HCT116 (cell line): Measurements from ENCODE around the gene CPT1B. TPM values are rescaled to one million over a fixed set of nuclear protein-coding genes. Genes with fewer than 3 reads are reported as not detected.

Experiments used
- ATAC-seq: fragments of 200-7000 bp; cut with Tn5 transposase; 2 replicates; pipeline ENCODE4 v1.9.1; 2020; ENCODE audit warnings: mild to moderate bottlenecking, moderate library complexity
- BruUV-seq: library from RNA; stranded (reverse); fragments of 400-500 nt; replicated peaks from 2 replicates; lab custom pipeline; 2021; lab: Mats Ljungman, UMichigan
- CTCF ChIA-PET: fragments of 300-600 bp; sonication (Branson Sonifier 250); formaldehyde crosslinking; loops from one replicate; lab custom pipeline; 2021; ENCODE audit warnings: antibody characterized with exemption; lab: Charles Lee
- POLR2A ChIA-PET: fragments of 300-600, 350-600 bp; sonication (Branson Sonifier 250); formaldehyde crosslinking; loops from one replicate; lab custom pipeline; 2021; ENCODE audit warnings: antibody characterized with exemption; lab: Charles Lee
- RAD21 ChIA-PET, 2 experiments: fragments of 300-600 bp; sonication (Branson Sonifier 250); formaldehyde crosslinking; loops; one replicate each; lab custom pipeline; 2023; ENCODE audit warnings: low total read pairs in 2 of 2; ENCODE audit not compliant: uncharacterized antibody in 2 of 2, unreplicated experiment in 2 of 2, low non-redundant PET in 1 of 2; lab: Charles Lee
- DNase-seq: peaks from one replicate; pipeline ENCODE4 v3.0.0-alpha.2; 2010; ENCODE audit warnings: low read depth, low spot score
- H2AFZ ChIP-seq: fragments of 200-600 bp; shearing (Covaris generic), sonication (generic); 2 replicates; pipeline ENCODE4 v1.6.1; 2017; ENCODE audit warnings: low read depth, mixed run types, mixed read lengths, antibody characterized with exemption, low read length; ENCODE audit not compliant: poor library complexity, severe bottlenecking
- H3K27ac ChIP-seq: 2 replicates; pipeline ENCODE4 v1.5.1; 2012; ENCODE audit warnings: low read depth, low read length
- H3K27me3 ChIP-seq: fragments of 200-600 bp; sonication (generic); 2 replicates; pipeline ENCODE4 v1.6.1; 2016; ENCODE audit warnings: mixed run types, low read length, mixed read lengths; ENCODE audit not compliant: insufficient read depth
- H3K36me3 ChIP-seq, 2 experiments: fragments of 200-500 bp in 1 of 2; fragments of 200-600 bp in 1 of 2; sonication (Bioruptor generic) in 1 of 2; sonication (generic) in 1 of 2; 2 replicates each; pipeline versions ENCODE4 v1.5.1 to v1.6.1; 2014 to 2016; ENCODE audit warnings: low read length in 2 of 2, inconsistent platforms in 1 of 2, mixed read lengths in 1 of 2, mixed run types in 1 of 2; ENCODE audit not compliant: insufficient read depth in 2 of 2, control insufficient read depth in 1 of 2
- H3K4me1 ChIP-seq, 2 experiments: fragments of 200-600 bp in 1 of 2; sonication (generic) in 1 of 2; 2 replicates each; pipeline versions ENCODE4 v1.5.1 to v1.6.1; 2012 to 2017; ENCODE audit warnings: low read length in 2 of 2, inconsistent platforms in 1 of 2, mild to moderate bottlenecking in 1 of 2, mixed read lengths in 1 of 2, mixed run types in 1 of 2, moderate library complexity in 1 of 2; ENCODE audit not compliant: insufficient read depth in 2 of 2, control insufficient read depth in 1 of 2
- H3K4me2 ChIP-seq: fragments of 200-600 bp; sonication (generic); 2 replicates; pipeline ENCODE4 v1.6.1; 2017; ENCODE audit warnings: mixed run types, low read length, mixed read lengths
- H3K4me3 ChIP-seq, 2 experiments: fragments of 200-600 bp in 1 of 2; sonication (generic) in 1 of 2; replicated peaks in 1 of 2; 2 replicates each; pipeline ENCODE4 v1.5.1; 2011 to 2016; ENCODE audit warnings: low read length in 2 of 2, control low read depth in 1 of 2, low read depth in 1 of 2, mild to moderate bottlenecking in 1 of 2, mixed read lengths in 1 of 2, mixed run types in 1 of 2
- H3K79me2 ChIP-seq: fragments of 200-600 bp; sonication (generic); 2 replicates; pipeline ENCODE4 v1.6.1; 2017; ENCODE audit warnings: mild to moderate bottlenecking, mixed run types, low read length, moderate library complexity, mixed read lengths; ENCODE audit not compliant: insufficient read depth
- H3K9ac ChIP-seq: fragments of 200-600 bp; sonication (generic); 2 replicates; pipeline ENCODE4 v1.6.1; 2016; ENCODE audit warnings: low read length, mixed read lengths
- H3K9me2 ChIP-seq: fragments of 200-600 bp; sonication (generic), shearing (Covaris generic); 2 replicates; pipeline ENCODE4 v1.6.1; 2017; ENCODE audit warnings: mixed run types, mild to moderate bottlenecking, moderate library complexity; ENCODE audit not compliant: insufficient read depth
- H3K9me3 ChIP-seq, 2 experiments: fragments of 200-500 bp in 1 of 2; fragments of 200-600 bp in 1 of 2; sonication (Bioruptor generic) in 1 of 2; sonication (generic) in 1 of 2; 2 replicates each; pipeline ENCODE4 v1.6.1; 2014 to 2017; ENCODE audit warnings: low read length in 2 of 2, mixed read lengths in 2 of 2, inconsistent platforms in 1 of 2, low read depth in 1 of 2, mild to moderate bottlenecking in 1 of 2, mixed run types in 1 of 2, moderate library complexity in 1 of 2; ENCODE audit not compliant: control insufficient read depth in 1 of 2, insufficient read depth in 1 of 2
- H4K20me1 ChIP-seq: fragments of 200-600 bp; sonication (generic), shearing (Covaris generic); 2 replicates; pipeline ENCODE4 v1.6.1; 2017; ENCODE audit warnings: mixed run types, mild to moderate bottlenecking, moderate library complexity; ENCODE audit not compliant: insufficient read depth
- EGR1 ChIP-seq: IDR thresholded peaks from 2 replicates; pipeline ENCODE4 v1.6.1; 2012; ENCODE audit warnings: low read depth
- EZH2phosphoT487 ChIP-seq: fragments of 200-600 bp; IDR thresholded peaks from 2 replicates; pipeline ENCODE4 v1.6.1; 2018; ENCODE audit warnings: antibody characterized with exemption, borderline replicate concordance
- JUND ChIP-seq: IDR thresholded peaks from 2 replicates; pipeline ENCODE4 v1.6.1; 2012
- POLR2A ChIP-seq: IDR thresholded peaks from 2 replicates; pipeline ENCODE4 v1.7.0; 2011; ENCODE audit warnings: borderline replicate concordance; ENCODE audit not compliant: insufficient read depth, insufficient read length; ENCODE audit errors: extremely low read depth
- POLR2AphosphoS5 ChIP-seq: IDR thresholded peaks from 2 replicates; pipeline ENCODE4 v1.6.1; 2011; ENCODE audit warnings: mild to moderate bottlenecking, low read depth, low read length, moderate library complexity
- RAD21 ChIP-seq: IDR thresholded peaks from 2 replicates; pipeline ENCODE4 v1.6.1; 2012; ENCODE audit warnings: low read depth, mild to moderate bottlenecking
- SRF ChIP-seq: IDR thresholded peaks from 2 replicates; pipeline ENCODE4 v1.6.1; 2012; ENCODE audit warnings: low read depth
- TCF7L2 ChIP-seq: IDR thresholded peaks from 2 replicates; pipeline ENCODE4 v1.7.0; 2011; ENCODE audit warnings: borderline replicate concordance, inconsistent platforms; ENCODE audit not compliant: insufficient read depth, insufficient read length; ENCODE audit errors: extremely low read depth
- ZBTB33 ChIP-seq: IDR thresholded peaks from 2 replicates; pipeline ENCODE4 v1.6.1; 2011; ENCODE audit warnings: mild to moderate bottlenecking, low read length, moderate library complexity; ENCODE audit not compliant: insufficient replicate concordance; ENCODE audit errors: extremely low read depth
- intact Hi-C: fragments of 100-400 bp; cut with micrococcal nuclease; formaldehyde crosslinking; loops from 2 replicates; pipeline ENCODE4 v1.10.0; 2022
- total RNA-seq: library from RNA; stranded (reverse); gene quantifications from one replicate; pipeline ENCODE4 v1.2.1, GENCODE V29; 2021; ENCODE audit not compliant: unreplicated experiment

The CPT1B gene
- total RNA-seq, 1 experiment from 2014 or later = 35.1 TPM

- Histone ChIP-seq H2AFZ (no peak overlapping the region), H3K79me2 (no peaks in the 10 kb centered on the region), H3K27me3 (peaks cover 6% of the 10 kb centered on the region; the same call in 1 of the 2 replicates), H3K4me2 (no peak overlapping the region), H3K27ac (no peak overlapping the region), H3K4me1 (peaks cover 12 to 54% of the 10 kb centered on the region in 2 experiments; a peak in 3 of 4 replicates), H3K9ac (no peak overlapping the region)
- no peak for DNase-seq
- ATAC-seq = no peak
- TF ChIP-seq ZBTB33 = no peak
- TF ChIP-seq EZH2phosphoT487 = no peak
- no peak for TF ChIP-seq POLR2AphosphoS5
- no peak for TF ChIP-seq TCF7L2
- no peak for TF ChIP-seq POLR2A
- no peak for TF ChIP-seq SRF
- no peak for TF ChIP-seq JUND
- no peak for TF ChIP-seq EGR1
- no peak for TF ChIP-seq RAD21
- TF ChIP-seq, all 23 proteins: peak for 0
- RAD21 ChIA-PET = no interaction called here
- Histone ChIP-seq H3K36me3 (no peaks in the 10 kb centered on the region), H3K9me2 (no peaks in the 10 kb centered on the region), H3K4me3 (no peak overlapping the region), H4K20me1 (no peaks in the 10 kb centered on the region), H3K9me3 (no peaks in the 10 kb centered on the region)
- BruUV-seq = no TSS peak
- intact Hi-C loops = loop anchor here (5.0 kb wide), 1 partner anchor 92 kb away; the partner anchor contains the start of gene TYMP
- CTCF ChIA-PET = no interaction called here
- POLR2A ChIA-PET = no interaction called here
Observed at GRCh38 chr22:50624347-50625130, 46.3 kb upstream of the CPT1B start.
